Measurements from ENCODE around the gene CFAP47. TPM values are rescaled to one million over a fixed set of nuclear protein-coding genes. Genes with fewer than 3 reads are reported as not detected.
"Not testable (repeated sequence)": the region's sequence is repeated elsewhere in the genome, so short reads cannot be mapped to it uniquely, and the experiment has no call there.

Gene CFAP47
- total and polyA plus RNA-seq, 9 donors: 0.05 to 34.5 (median 0.51) TPM; not detected in 1

DNA sequence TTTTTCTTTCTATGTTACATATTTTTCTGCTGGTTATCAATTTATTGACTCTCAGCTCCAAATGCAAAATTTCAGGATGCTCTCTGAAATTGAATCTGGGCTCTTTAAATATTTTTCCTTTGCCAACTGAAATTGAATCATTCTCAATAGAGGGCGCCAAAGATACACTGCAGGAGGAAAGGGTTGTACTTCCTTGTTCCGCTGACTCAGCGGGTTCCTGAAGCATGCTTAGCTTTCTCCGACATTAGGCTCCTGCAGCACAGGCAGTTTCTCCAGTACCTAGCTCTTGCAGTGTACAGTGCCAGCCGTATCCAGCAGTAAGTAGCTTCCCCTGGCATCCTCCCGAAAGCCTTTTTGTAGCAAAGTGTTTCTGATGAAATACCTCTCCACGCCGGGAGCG lies 28.8 kb upstream of the CFAP47 start:
- H3K4me1 ChIP-seq (ENCODE audit: insufficient read depth): no peaks in the 10 kb centered on the region
- H3K9me3 ChIP-seq: no peaks in the 10 kb centered on the region
- no peak overlapping the region for H3K27ac ChIP-seq
- H3K4me3 ChIP-seq: no peak overlapping the region
- no peak for DNase-seq
- intact Hi-C loops (cut with DNase I): no loop called here
- TF ChIP-seq, protein P1, sequence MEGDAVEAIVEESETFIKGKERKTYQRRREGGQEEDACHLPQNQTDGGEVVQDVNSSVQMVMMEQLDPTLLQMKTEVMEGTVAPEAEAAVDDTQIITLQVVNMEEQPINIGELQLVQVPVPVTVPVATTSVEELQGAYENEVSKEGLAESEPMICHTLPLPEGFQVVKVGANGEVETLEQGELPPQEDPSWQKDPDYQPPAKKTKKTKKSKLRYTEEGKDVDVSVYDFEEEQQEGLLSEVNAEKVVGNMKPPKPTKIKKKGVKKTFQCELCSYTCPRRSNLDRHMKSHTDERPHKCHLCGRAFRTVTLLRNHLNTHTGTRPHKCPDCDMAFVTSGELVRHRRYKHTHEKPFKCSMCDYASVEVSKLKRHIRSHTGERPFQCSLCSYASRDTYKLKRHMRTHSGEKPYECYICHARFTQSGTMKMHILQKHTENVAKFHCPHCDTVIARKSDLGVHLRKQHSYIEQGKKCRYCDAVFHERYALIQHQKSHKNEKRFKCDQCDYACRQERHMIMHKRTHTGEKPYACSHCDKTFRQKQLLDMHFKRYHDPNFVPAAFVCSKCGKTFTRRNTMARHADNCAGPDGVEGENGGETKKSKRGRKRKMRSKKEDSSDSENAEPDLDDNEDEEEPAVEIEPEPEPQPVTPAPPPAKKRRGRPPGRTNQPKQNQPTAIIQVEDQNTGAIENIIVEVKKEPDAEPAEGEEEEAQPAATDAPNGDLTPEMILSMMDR (IDR thresholded peaks at IDR 0.05): no peak
- no peak for TF ChIP-seq POLR2A (IDR thresholded peaks at IDR 0.05)
- TF ChIP-seq EP300 (IDR thresholded peaks at IDR 0.05): no peak
- WGBS, 3 donors: 51 to 63% (median 57%) methylated on average over 9 of the region's 9 CpGs
- H3K27me3 ChIP-seq: no peaks in the 10 kb centered on the region
- no peaks in the 10 kb centered on the region for H3K36me3 ChIP-seq

DNA sequence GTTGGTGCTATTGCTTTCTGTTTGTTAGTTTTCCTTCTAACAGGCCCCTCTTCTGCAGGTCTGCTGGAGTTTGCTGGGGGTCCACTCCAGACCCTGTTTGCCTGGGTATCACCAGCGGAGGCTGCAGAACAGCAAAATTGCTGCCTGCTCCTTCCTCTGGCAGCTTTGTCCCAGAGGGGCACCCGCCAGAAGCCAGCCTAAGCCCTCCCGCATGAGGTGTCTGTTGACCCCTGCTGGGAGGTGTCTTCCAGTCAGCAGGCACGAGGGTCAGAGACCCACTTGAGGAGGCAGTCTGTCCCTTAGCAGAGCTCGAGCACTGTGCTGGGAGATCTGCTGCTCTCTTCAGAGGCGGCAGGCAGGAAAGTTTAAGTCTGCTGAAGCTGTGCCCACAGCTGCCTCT lies 67.3 kb downstream of the CFAP47 start:
- 78 to 81% (median 79%) methylated on average over 6 of the region's 6 CpGs for WGBS, 3 donors
- intact Hi-C loops (cut with DNase I); H3K9me3 ChIP-seq; H3K27ac ChIP-seq; H3K4me1 ChIP-seq (ENCODE audit: insufficient read depth); H3K36me3 ChIP-seq; H3K4me3 ChIP-seq; H3K27me3 ChIP-seq; DNase-seq: not testable (repeated sequence)

DNA sequence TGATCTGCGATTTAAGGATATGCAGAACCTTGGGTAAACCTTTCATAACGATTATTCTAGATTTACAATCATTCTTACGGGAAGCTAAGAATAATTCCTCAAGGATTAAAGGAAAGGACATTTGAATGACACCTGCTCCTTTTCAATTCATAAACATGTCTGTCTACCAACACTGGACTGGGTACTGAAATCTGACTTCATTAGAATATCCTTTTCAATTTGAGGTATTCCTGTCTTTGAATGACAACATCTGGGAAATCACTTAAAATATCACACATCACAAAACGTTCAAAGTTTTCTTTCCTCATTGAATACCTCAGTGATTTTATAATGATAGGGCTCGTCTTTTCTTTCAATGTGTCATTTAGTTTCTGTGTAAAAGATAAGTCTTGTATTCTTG lies 87.7 kb downstream of the CFAP47 start:
- Histone ChIP-seq H3K4me1 (ENCODE audit: insufficient read depth) (no peaks in the 10 kb centered on the region), H3K27me3 (peaks cover 4% of the 10 kb centered on the region), H3K4me3 (no peak overlapping the region), H3K36me3 (no peaks in the 10 kb centered on the region), H3K9me3 (no peaks in the 10 kb centered on the region), H3K27ac (no peak overlapping the region)
- 42 to 49% (median 45%) methylated on average over 5 of the region's 5 CpGs for WGBS, 3 donors
- intact Hi-C loops (cut with DNase I): no loop called here
- no peak for DNase-seq
- TF ChIP-seq, protein P1 (IDR thresholded peaks at IDR 0.05): no peak
- TF ChIP-seq POLR2A (IDR thresholded peaks at IDR 0.05) (no peak), EP300 (IDR thresholded peaks at IDR 0.05) (no peak)

DNA sequence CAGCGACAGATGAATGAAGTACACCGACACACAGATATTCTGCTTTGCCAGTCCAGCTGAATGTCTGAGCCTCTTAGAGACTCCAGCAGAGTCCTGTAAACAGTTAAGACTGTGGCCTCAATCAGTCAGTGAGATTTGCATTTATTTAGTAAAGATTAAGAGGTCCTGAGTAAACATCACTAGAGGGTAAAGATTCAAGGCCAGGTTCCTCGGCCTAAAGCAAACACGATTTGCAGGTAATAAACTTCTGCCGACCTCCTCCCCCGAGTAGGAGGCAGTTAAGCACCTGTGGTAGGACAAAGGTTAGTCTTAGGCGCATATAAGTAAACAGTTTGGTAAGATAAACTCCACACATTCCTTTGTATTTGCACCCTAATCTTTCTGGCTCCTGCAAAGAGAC lies 99.6 kb downstream of the CFAP47 start:
- DNase-seq: no peak
- H3K4me3 ChIP-seq: no peak overlapping the region
- no peaks in the 10 kb centered on the region for H3K27me3 ChIP-seq
- WGBS, 3 donors: 31 to 48% (median 39%) methylated on average over 7 of the region's 7 CpGs
- H3K27ac ChIP-seq: no peak overlapping the region
- H3K4me1 ChIP-seq (ENCODE audit: insufficient read depth): no peaks in the 10 kb centered on the region
- H3K36me3 ChIP-seq: no peaks in the 10 kb centered on the region
- intact Hi-C loops (cut with DNase I): no loop called here
- TF ChIP-seq POLR2A (IDR thresholded peaks at IDR 0.05) (no peak), EP300 (IDR thresholded peaks at IDR 0.05) (no peak)
- TF ChIP-seq, protein P1 (IDR thresholded peaks at IDR 0.05): no peak
- no peaks in the 10 kb centered on the region for H3K9me3 ChIP-seq

DNA sequence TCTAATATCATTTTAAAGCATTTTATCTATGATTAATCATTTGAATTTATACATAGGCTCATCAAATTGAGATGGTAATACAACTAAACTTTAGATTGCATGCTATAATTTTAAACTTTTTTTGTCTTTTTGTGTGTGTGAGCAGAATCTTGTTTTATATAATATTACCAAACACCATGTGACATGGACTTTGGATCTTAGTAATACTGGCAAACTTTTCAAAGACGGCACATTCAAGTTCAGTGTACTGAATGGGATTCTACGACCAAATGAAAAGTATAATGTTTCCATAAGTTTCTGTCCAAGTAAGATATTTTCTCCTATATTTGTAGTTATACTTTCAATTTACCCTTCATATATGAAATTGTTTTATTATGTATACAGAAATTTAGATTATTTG lies 116.0 kb downstream of the CFAP47 start:
- WGBS, 3 donors: 77 to 91% (median 88%) methylated on average over 2 of the region's 2 CpGs
- no peak overlapping the region for H3K4me3 ChIP-seq

More for the DNA sequence above, 116.0 kb downstream of the CFAP47 start:
- no peaks in the 10 kb centered on the region for H3K36me3 ChIP-seq
- TF ChIP-seq POLR2A (IDR thresholded peaks at IDR 0.05): no peak
- TF ChIP-seq, protein P1 (IDR thresholded peaks at IDR 0.05): no peak
- TF ChIP-seq EP300 (IDR thresholded peaks at IDR 0.05): no peak
- intact Hi-C loops (cut with DNase I): no loop called here
- no peaks in the 10 kb centered on the region for H3K27me3 ChIP-seq
- H3K9me3 ChIP-seq: no peaks in the 10 kb centered on the region
- DNase-seq: no peak
- no peaks in the 10 kb centered on the region for H3K4me1 ChIP-seq (ENCODE audit: insufficient read depth)
- no peak overlapping the region for H3K27ac ChIP-seq

Measured in ovary (tissue), 9 donors.